GM23338 (cell line): Measurements from ENCODE around the gene XPNPEP2. TPM values are rescaled to one million over a fixed set of nuclear protein-coding genes. Genes with fewer than 3 reads are reported as not detected.

Source experiments
- ATAC-seq: fragments of 200-7000 bp; cut with Tn5 transposase; 3 replicates; pipeline ENCODE4 v1.9.1; 2020
- DNase-seq: peaks from one replicate; pipeline ENCODE4 v3.0.0-alpha.2; 2015; ENCODE audit warnings: low spot score
- H2AFZ ChIP-seq: fragments of 200-600 bp; sonication (generic); 2 replicates; pipeline ENCODE4 v1.8.0; 2016; ENCODE audit warnings: antibody characterized with exemption, mild to moderate bottlenecking, moderate library complexity
- H3F3A ChIP-seq: fragments of 200-600 bp; sonication (generic); replicated peaks from 2 replicates; pipeline ENCODE4 v1.8.0; 2017; ENCODE audit warnings: antibody characterized with exemption, mixed run types, low read depth
- H3K27ac ChIP-seq: fragments of 200-600 bp; sonication (generic); 2 replicates; pipeline ENCODE4 v1.6.1; 2016; ENCODE audit warnings: low read depth
- H3K27me3 ChIP-seq: fragments of 200-600 bp; sonication (generic); 2 replicates; pipeline ENCODE4 v1.8.0; 2016; ENCODE audit warnings: mild to moderate bottlenecking, mixed run types, moderate library complexity; ENCODE audit not compliant: insufficient read depth
- H3K36me3 ChIP-seq: fragments of 200-600 bp; sonication (generic); 2 replicates; pipeline ENCODE4 v1.8.0; 2016; ENCODE audit warnings: mild to moderate bottlenecking; ENCODE audit not compliant: insufficient read depth
- H3K4me1 ChIP-seq: fragments of 200-600 bp; sonication (generic); 2 replicates; pipeline ENCODE4 v1.8.0; 2016; ENCODE audit warnings: mild to moderate bottlenecking, moderate library complexity; ENCODE audit not compliant: insufficient read depth
- H3K4me2 ChIP-seq: fragments of 200-600 bp; sonication (generic); 2 replicates; pipeline ENCODE4 v1.7.1; 2017; ENCODE audit warnings: mixed run types
- H3K4me3 ChIP-seq: fragments of 200-600 bp; sonication (generic); 2 replicates; pipeline ENCODE4 v1.6.1; 2016; ENCODE audit warnings: mixed run types
- H3K79me2 ChIP-seq: fragments of 200-600 bp; sonication (generic); replicated peaks from 2 replicates; pipeline ENCODE4 v1.8.0; 2017; ENCODE audit warnings: mild to moderate bottlenecking; ENCODE audit not compliant: insufficient read depth
- H3K9me2 ChIP-seq: fragments of 200-600 bp; sonication (generic); 2 replicates; pipeline ENCODE4 v1.8.0; 2017; ENCODE audit not compliant: insufficient read depth
- H4K20me1 ChIP-seq: fragments of 200-600 bp; sonication (generic); replicated peaks from 2 replicates; pipeline ENCODE4 v1.8.0; 2017; ENCODE audit warnings: mild to moderate bottlenecking; ENCODE audit not compliant: insufficient read depth
- H3K27ac Mint-ChIP-seq: 2 replicates; pipeline ENCODE4 v1.8.0; 2020; ENCODE audit warnings: inconsistent platforms, mild to moderate bottlenecking, moderate library complexity, mixed read lengths
- H3K27me3 Mint-ChIP-seq: 3 replicates; pipeline ENCODE4 v1.8.0; 2022; ENCODE audit warnings: low read depth, mild to moderate bottlenecking, moderate library complexity, mixed read lengths, inconsistent platforms; ENCODE audit not compliant: insufficient read depth, poor library complexity
- H3K36me3 Mint-ChIP-seq: 3 replicates; pipeline ENCODE4 v1.8.0; 2021; ENCODE audit warnings: low read depth, mild to moderate bottlenecking, inconsistent platforms, moderate library complexity, mixed read lengths
- H3K4me1 Mint-ChIP-seq: 3 replicates; pipeline ENCODE4 v1.8.0; 2020; ENCODE audit warnings: mild to moderate bottlenecking, inconsistent platforms, mixed read lengths
- H3K4me3 Mint-ChIP-seq: 3 replicates; pipeline ENCODE4 v1.8.0; 2021; ENCODE audit warnings: moderate library complexity, mild to moderate bottlenecking, inconsistent platforms, mixed read lengths
- H3K9me3 Mint-ChIP-seq: 3 replicates; pipeline ENCODE4 v1.8.0; 2020; ENCODE audit warnings: moderate library complexity, mild to moderate bottlenecking, inconsistent platforms, mixed read lengths
- CREB1 ChIP-seq: fragments of 250-450 bp; sonication (Bioruptor Pico); IDR thresholded peaks from 2 replicates; pipeline ENCODE4 v1.5.0; 2020; ENCODE audit warnings: low read depth, mild to moderate bottlenecking, moderate library complexity
- EZH2 ChIP-seq: fragments of 200-600 bp; sonication (generic); IDR thresholded peaks from one replicate; pipeline ENCODE4 v1.8.0; 2017; ENCODE audit warnings: antibody characterized with exemption, mild to moderate bottlenecking, low read depth; ENCODE audit not compliant: unreplicated experiment
- EZH2phosphoT487 ChIP-seq: fragments of 200-600 bp; sonication (generic); IDR thresholded peaks from one replicate; pipeline ENCODE4 v1.8.1; 2018; ENCODE audit warnings: antibody characterized with exemption; ENCODE audit not compliant: unreplicated experiment
- JUNB ChIP-seq: IDR thresholded peaks from one replicate; pipeline ENCODE4 v1.6.1; 2016; ENCODE audit warnings: antibody characterized with exemption; ENCODE audit not compliant: unreplicated experiment
- NANOG ChIP-seq: IDR thresholded peaks from 2 replicates; pipeline ENCODE4 v1.6.1; 2016; ENCODE audit warnings: antibody characterized with exemption, borderline replicate concordance
- POLR2AphosphoS5 ChIP-seq: IDR thresholded peaks from 2 replicates; pipeline ENCODE4 v1.6.1; 2016; ENCODE audit warnings: antibody characterized with exemption, low read depth
- STAT1 ChIP-seq: IDR thresholded peaks from one replicate; pipeline ENCODE4 v1.6.1; 2016; ENCODE audit warnings: antibody characterized with exemption; ENCODE audit not compliant: unreplicated experiment
- ZNF114 ChIP-seq: fragments of 250-450 bp; sonication (Bioruptor Pico); IDR thresholded peaks from 2 replicates; pipeline ENCODE4 v1.5.0; 2020; ENCODE audit warnings: mild to moderate bottlenecking, moderate library complexity
- ZNF331 ChIP-seq: fragments of 250-450 bp; sonication (Bioruptor Pico); IDR thresholded peaks from 2 replicates; pipeline ENCODE4 v1.5.0; 2020; ENCODE audit warnings: low read depth, mild to moderate bottlenecking, moderate library complexity
- polyA plus RNA-seq: library from polyadenylated mRNA; unstranded; fragments of >200 nt; fragmentation: Nextera tagmentation; extraction: Ambion mirVana; gene quantifications from 2 replicates; pipeline ENCODE4 v1.2.1, GENCODE V29; 2016
- total RNA-seq: library from RNA; depleted of rRNA; stranded (reverse); fragments of >200 nt; shearing (Covaris generic); gene quantifications from 2 replicates; pipeline ENCODE4 v1.2.3, GENCODE V29; 2014
- TF ChIP-seq, protein P1 (sequence below): IDR thresholded peaks from one replicate; pipeline ENCODE4 v1.6.1; 2018; ENCODE audit warnings: antibody characterized with exemption; ENCODE audit not compliant: unreplicated experiment
- TF ChIP-seq, protein P2 (sequence below), 2 experiments: fragments of 200-600 bp in 1 of 2; sonication (generic) in 1 of 2; conservative IDR thresholded peaks; 2 replicates each; pipeline versions ENCODE4 v1.5.1 to v1.6.1; 2016 to 2017; ENCODE audit warnings: antibody characterized with exemption in 2 of 2, low read depth in 2 of 2, mild to moderate bottlenecking in 2 of 2, moderate library complexity in 1 of 2
- TF ChIP-seq, protein P3 (sequence below): IDR thresholded peaks from 2 replicates; pipeline ENCODE4 v1.6.1; 2016; ENCODE audit warnings: antibody characterized with exemption

XPNPEP2 gene
- total and polyA plus RNA-seq, 2 experiments from 2014 or later = not detected

DNA sequence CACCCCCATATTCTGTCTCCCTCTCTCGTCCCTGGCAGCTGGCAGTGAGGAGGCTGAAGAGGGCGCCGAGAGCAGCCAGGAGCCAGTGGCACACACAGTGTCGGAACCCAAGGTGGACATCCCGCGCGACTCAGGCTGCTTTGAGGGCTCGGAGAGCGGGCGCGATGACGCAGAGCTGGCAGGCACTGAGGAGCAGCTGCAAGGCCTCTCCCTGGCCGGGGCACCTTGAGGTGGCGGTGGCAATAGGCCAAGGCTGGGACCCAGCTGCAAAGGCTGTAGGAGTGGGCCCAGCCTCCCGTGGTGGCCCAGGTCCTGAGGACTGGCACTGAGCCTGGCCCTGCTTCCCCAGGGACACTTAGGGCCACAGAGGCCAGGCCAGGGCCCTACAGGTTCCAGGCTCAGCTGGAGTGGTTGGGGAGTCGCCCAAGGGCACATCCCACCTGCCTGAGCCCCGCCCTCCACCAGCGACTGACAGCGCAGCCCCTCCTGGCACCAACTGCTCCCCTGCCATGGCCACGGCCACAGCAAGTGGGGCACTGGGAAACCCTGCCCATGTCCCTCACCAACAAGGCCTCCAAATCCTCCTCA lies 54.9 kb downstream of the XPNPEP2 start:
- Mint-ChIP-seq H3K27me3 (peaks cover 2% of the 10 kb centered on the region), H3K27ac (no peak overlapping the region), H3K36me3 (peaks cover 10% of the 10 kb centered on the region; the same call in 2 of the 3 replicates), H3K4me1 (no peaks in the 10 kb centered on the region), H3K9me3 (no peaks in the 10 kb centered on the region), H3K4me3 (no peak overlapping the region)
- Histone ChIP-seq H3K4me3 (no peak overlapping the region), H3K27me3 (no peaks in the 10 kb centered on the region), H3K4me2 (no peak overlapping the region), H4K20me1 (no peaks in the 10 kb centered on the region), H3K9me2 (no peaks in the 10 kb centered on the region), H3K4me1 (no peaks in the 10 kb centered on the region), H2AFZ (no peak overlapping the region), H3F3A (no peaks in the 10 kb centered on the region), H3K36me3 (no peaks in the 10 kb centered on the region), H3K27ac (no peak overlapping the region), H3K79me2 (no peaks in the 10 kb centered on the region)
- TF ChIP-seq NANOG (no peak), POLR2AphosphoS5 (no peak)
- TF ChIP-seq, protein P1, sequence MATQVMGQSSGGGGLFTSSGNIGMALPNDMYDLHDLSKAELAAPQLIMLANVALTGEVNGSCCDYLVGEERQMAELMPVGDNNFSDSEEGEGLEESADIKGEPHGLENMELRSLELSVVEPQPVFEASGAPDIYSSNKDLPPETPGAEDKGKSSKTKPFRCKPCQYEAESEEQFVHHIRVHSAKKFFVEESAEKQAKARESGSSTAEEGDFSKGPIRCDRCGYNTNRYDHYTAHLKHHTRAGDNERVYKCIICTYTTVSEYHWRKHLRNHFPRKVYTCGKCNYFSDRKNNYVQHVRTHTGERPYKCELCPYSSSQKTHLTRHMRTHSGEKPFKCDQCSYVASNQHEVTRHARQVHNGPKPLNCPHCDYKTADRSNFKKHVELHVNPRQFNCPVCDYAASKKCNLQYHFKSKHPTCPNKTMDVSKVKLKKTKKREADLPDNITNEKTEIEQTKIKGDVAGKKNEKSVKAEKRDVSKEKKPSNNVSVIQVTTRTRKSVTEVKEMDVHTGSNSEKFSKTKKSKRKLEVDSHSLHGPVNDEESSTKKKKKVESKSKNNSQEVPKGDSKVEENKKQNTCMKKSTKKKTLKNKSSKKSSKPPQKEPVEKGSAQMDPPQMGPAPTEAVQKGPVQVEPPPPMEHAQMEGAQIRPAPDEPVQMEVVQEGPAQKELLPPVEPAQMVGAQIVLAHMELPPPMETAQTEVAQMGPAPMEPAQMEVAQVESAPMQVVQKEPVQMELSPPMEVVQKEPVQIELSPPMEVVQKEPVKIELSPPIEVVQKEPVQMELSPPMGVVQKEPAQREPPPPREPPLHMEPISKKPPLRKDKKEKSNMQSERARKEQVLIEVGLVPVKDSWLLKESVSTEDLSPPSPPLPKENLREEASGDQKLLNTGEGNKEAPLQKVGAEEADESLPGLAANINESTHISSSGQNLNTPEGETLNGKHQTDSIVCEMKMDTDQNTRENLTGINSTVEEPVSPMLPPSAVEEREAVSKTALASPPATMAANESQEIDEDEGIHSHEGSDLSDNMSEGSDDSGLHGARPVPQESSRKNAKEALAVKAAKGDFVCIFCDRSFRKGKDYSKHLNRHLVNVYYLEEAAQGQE = no peak
- TF ChIP-seq, protein P2, sequence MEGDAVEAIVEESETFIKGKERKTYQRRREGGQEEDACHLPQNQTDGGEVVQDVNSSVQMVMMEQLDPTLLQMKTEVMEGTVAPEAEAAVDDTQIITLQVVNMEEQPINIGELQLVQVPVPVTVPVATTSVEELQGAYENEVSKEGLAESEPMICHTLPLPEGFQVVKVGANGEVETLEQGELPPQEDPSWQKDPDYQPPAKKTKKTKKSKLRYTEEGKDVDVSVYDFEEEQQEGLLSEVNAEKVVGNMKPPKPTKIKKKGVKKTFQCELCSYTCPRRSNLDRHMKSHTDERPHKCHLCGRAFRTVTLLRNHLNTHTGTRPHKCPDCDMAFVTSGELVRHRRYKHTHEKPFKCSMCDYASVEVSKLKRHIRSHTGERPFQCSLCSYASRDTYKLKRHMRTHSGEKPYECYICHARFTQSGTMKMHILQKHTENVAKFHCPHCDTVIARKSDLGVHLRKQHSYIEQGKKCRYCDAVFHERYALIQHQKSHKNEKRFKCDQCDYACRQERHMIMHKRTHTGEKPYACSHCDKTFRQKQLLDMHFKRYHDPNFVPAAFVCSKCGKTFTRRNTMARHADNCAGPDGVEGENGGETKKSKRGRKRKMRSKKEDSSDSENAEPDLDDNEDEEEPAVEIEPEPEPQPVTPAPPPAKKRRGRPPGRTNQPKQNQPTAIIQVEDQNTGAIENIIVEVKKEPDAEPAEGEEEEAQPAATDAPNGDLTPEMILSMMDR (conservative IDR thresholded peaks at IDR 0.05; ENCODE audit: low read depth in 2 of 2) = peak in 1 of 2 experiments; percentile 27; a peak in 2 of 4 replicates
- ATAC-seq (peak; percentile 52), DNase-seq (no peak)

DNA sequence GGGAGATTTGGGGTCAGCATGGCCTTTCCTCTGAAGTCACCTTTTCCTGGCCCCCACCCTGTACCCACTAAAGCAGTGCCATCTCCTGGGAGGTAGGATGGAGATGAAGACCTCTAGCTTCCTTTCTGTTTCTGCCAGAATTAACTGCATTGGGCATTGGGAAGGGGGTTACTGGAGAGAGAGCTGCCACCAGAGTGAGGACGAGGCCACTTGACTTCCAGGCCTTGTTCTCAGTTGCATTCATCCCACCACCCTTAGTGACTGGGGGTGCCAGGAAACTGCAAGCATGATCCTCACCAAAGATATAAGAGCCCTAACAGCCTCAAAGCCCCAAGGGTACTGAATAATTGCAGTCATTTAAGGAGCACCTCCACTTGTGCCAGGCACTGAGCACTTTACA lies 56.8 kb downstream of the XPNPEP2 start:
- H3K36me3 Mint-ChIP-seq = peaks cover 15% of the 10 kb centered on the region; the same call in 2 of the 3 replicates
- peaks cover 2% of the 10 kb centered on the region for H3K27me3 Mint-ChIP-seq
- H3K27ac ChIP-seq = no peak overlapping the region
- H3K27me3 ChIP-seq = no peaks in the 10 kb centered on the region
- no peaks in the 10 kb centered on the region for H3K9me2 ChIP-seq
- no peak overlapping the region for H3K4me3 ChIP-seq
- no peak for ATAC-seq
- no peaks in the 10 kb centered on the region for H4K20me1 ChIP-seq
- no peaks in the 10 kb centered on the region for H3K9me3 Mint-ChIP-seq
- no peaks in the 10 kb centered on the region for H3K4me1 ChIP-seq
- no peaks in the 10 kb centered on the region for H3F3A ChIP-seq
- H3K4me3 Mint-ChIP-seq = no peak overlapping the region
- no peak for DNase-seq
- H3K27ac Mint-ChIP-seq = no peak overlapping the region
- no peak overlapping the region for H3K4me2 ChIP-seq
- no peaks in the 10 kb centered on the region for H3K36me3 ChIP-seq
- no peaks in the 10 kb centered on the region for H3K4me1 Mint-ChIP-seq
- no peaks in the 10 kb centered on the region for H3K79me2 ChIP-seq
- H2AFZ ChIP-seq = no peak overlapping the region
- TF ChIP-seq POLR2AphosphoS5 = no peak
- TF ChIP-seq, protein P1 = no peak
- no peak for TF ChIP-seq EZH2phosphoT487
- no peak for TF ChIP-seq CREB1
- TF ChIP-seq, protein P3, sequence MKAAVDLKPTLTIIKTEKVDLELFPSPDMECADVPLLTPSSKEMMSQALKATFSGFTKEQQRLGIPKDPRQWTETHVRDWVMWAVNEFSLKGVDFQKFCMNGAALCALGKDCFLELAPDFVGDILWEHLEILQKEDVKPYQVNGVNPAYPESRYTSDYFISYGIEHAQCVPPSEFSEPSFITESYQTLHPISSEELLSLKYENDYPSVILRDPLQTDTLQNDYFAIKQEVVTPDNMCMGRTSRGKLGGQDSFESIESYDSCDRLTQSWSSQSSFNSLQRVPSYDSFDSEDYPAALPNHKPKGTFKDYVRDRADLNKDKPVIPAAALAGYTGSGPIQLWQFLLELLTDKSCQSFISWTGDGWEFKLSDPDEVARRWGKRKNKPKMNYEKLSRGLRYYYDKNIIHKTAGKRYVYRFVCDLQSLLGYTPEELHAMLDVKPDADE = no peak
- TF ChIP-seq ZNF331 (CRISPR knock-in tag) = no peak
- no peak for TF ChIP-seq JUNB
- TF ChIP-seq NANOG = no peak
- no peak for TF ChIP-seq ZNF114 (CRISPR knock-in tag)
- TF ChIP-seq STAT1 = no peak
- TF ChIP-seq EZH2 = no peak
